Psoas muscle (tissue), 8 donors: Measurements from ENCODE around the gene JUP. TPM values are rescaled to one million over a fixed set of nuclear protein-coding genes. Genes with fewer than 3 reads are reported as not detected.

Source experiments
- ATAC-seq, 4 donors: fragments of 200-7000 bp; cut with Tn5 transposase; one replicate each; pipeline ENCODE4 v1.9.1; 2020; ENCODE audit warnings: moderate library complexity in 3 of 4, mild to moderate bottlenecking in 2 of 4
- DNase-seq, 2 donors: peaks; one replicate each; pipeline ENCODE4 v3.0.0-alpha.2; 2020
- H3K27ac ChIP-seq: fragments of 200-600 bp; one replicate; pipeline ENCODE4 v1.8.0; 2022
- H3K27me3 ChIP-seq, 3 donors: fragments of 200-600 bp in 1 of 3; one replicate each; pipeline versions ENCODE4 v1.6.1 to v1.8.0; 2013 to 2022; ENCODE audit warnings: low read length in 2 of 3, mild to moderate bottlenecking in 2 of 3, moderate library complexity in 1 of 3; ENCODE audit not compliant: insufficient read depth in 3 of 3
- H3K36me3 ChIP-seq, 2 donors: fragments of 200-600 bp in 1 of 2; one replicate each; pipeline versions ENCODE4 v1.6.1 to v1.8.0; 2013 to 2022; ENCODE audit warnings: low read depth in 1 of 2, mild to moderate bottlenecking in 1 of 2, moderate library complexity in 1 of 2; ENCODE audit not compliant: insufficient read depth in 1 of 2
- H3K4me1 ChIP-seq: fragments of 200-600 bp; one replicate; pipeline ENCODE4 v1.8.0; 2022
- H3K4me3 ChIP-seq: fragments of 200-600 bp; one replicate; pipeline ENCODE4 v1.8.0; 2022; ENCODE audit warnings: mild to moderate bottlenecking
- H3K9me3 ChIP-seq: fragments of 200-600 bp; one replicate; pipeline ENCODE4 v1.8.0; 2022
- WGBS, 3 donors: extraction: QIAGEN DNeasy Blood & Tissue Kit; methylation state at CpG; one replicate each; pipeline versions ENCODE4 v1.1.6 to v1.1.7; 2013; 5-methylcytosine and 5-hydroxymethylcytosine counted together
- intact Hi-C, 2 donors: fragments of 100-400 bp; cut with DNase I; formaldehyde crosslinking; loops; one replicate each; pipeline versions ENCODE4 v1.11.0 to v1.14.2; 2022
- polyA plus RNA-seq, 3 donors: library from polyadenylated mRNA; stranded (reverse); fragments of 200-250 nt; gene quantifications; one replicate each; pipeline ENCODE4 v1.2.3, GENCODE V29; 2013
- total RNA-seq, 4 donors: library from RNA; stranded (reverse); fragmentation: NEBNext Ultra II Directional in 2 of 4; extraction: Animal tissue kit (Norgen Biotek cat#: 25700) in 2 of 4; gene quantifications; one replicate each; pipeline versions ENCODE4 v1.2.1 to v1.2.4, GENCODE V29; 2021 to 2023
- TF ChIP-seq, protein P1 (sequence below): fragments of 200-600 bp; IDR thresholded peaks from one replicate; pipeline ENCODE4 v1.8.0; 2022; ENCODE audit warnings: antibody characterized with exemption
- donor health status: healthy with polysubstance abuse.
- donor health status: DM: no; HTN: no; CAD: no; lungs with moderate emphysema.
- donor health status: Bipolar disorder and iron deficiency.
- donor health status: healthy.
- donor health status: DM: yes; HTN: yes; CAD: no.
- donor health status: DM: no; HTN: no; CAD: no.
- donor health status: DM: no; HTN: no; CAD: no.
- donor health status: DM: yes; HTN: yes; CAD: no.

The JUP gene
- total and polyA plus RNA-seq, 7 donors = 9.4 to 55.0 (median 30.3) TPM

DNA sequence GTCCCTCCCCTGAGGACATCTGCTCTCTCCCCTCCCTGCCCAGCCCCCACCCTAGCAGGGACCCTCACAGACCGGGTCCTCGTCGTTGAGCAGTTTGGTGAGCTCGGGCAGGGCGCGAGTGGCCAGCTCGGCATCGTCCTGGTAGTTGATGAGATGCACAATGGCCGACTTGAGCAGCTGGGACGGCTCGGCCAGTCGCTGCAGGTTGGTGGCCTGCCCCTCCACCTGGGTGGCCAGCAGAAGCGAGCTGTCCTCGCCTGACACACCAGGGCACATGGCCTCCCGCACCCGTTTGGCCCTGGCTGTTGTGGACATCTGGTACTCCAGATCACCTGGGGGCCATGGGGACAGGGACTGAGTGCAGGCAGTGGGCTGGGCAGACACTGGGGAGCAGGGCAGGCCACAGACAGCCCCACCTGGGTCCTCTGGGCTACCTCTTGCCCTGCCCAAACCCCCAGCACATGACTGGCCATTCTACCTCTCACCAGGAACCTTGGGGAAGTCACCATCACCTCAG, 17.1 kb downstream of the JUP start:
- H3K4me3 ChIP-seq = no peak overlapping the region
- TF ChIP-seq, protein P1, sequence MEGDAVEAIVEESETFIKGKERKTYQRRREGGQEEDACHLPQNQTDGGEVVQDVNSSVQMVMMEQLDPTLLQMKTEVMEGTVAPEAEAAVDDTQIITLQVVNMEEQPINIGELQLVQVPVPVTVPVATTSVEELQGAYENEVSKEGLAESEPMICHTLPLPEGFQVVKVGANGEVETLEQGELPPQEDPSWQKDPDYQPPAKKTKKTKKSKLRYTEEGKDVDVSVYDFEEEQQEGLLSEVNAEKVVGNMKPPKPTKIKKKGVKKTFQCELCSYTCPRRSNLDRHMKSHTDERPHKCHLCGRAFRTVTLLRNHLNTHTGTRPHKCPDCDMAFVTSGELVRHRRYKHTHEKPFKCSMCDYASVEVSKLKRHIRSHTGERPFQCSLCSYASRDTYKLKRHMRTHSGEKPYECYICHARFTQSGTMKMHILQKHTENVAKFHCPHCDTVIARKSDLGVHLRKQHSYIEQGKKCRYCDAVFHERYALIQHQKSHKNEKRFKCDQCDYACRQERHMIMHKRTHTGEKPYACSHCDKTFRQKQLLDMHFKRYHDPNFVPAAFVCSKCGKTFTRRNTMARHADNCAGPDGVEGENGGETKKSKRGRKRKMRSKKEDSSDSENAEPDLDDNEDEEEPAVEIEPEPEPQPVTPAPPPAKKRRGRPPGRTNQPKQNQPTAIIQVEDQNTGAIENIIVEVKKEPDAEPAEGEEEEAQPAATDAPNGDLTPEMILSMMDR = no peak
- intact Hi-C loops = no loop called here
- no peaks in the 10 kb centered on the region for H3K27me3 ChIP-seq
- ATAC-seq (no peak), DNase-seq (no peak)
- 50 to 77% (median 58%) methylated on average over 16 of the region's 16 CpGs for WGBS, 3 donors
- H3K9me3 ChIP-seq = no peaks in the 10 kb centered on the region
- H3K27ac ChIP-seq = no peak overlapping the region
- peaks cover 3% of the 10 kb centered on the region for H3K4me1 ChIP-seq
- H3K36me3 ChIP-seq = peaks cover 0 to 77% of the 10 kb centered on the region in 2 donors

DNA sequence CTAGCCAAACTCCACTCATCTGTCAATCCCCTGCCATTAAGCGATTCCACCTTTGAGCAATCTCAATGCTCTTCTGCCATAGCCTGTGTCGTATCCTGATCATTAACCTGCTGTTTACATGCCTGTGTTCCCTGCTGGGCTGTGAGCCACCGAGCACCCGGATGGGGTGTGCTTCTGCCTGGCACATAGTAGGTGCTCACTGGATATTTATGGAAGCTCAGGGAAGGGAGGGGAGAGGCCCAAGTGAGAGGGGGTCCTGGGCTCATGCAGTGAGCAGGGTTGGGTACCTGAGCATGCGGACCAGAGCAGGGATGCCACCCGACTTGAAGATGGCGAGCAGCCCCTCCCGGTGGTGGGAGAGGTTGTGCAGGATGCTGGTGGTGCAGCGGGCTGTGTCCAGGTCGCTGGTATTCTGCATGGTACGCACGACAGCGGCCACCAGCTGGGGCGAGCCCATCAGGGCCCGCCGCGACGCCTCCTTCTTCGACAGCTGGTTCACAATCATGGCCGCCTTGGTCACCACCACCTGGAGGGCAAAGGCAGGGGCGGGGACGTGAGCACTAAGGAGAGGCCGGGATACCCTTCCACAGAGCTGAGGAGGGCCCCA, 17.7 kb downstream of the JUP start:
- 80 to 84% (median 82%) methylated on average over 17 to 23 of the region's 23 CpGs for WGBS, 3 donors
- Histone ChIP-seq H3K36me3 (peaks cover 0 to 83% of the 10 kb centered on the region in 2 donors), H3K27ac (no peak overlapping the region), H3K4me1 (peaks cover under 1% of the 10 kb centered on the region), H3K9me3 (no peaks in the 10 kb centered on the region), H3K27me3 (no peaks in the 10 kb centered on the region), H3K4me3 (no peak overlapping the region)
- TF ChIP-seq, protein P1 = no peak
- ATAC-seq = no peak
- no peak for DNase-seq
- intact Hi-C loops = no loop called here

DNA sequence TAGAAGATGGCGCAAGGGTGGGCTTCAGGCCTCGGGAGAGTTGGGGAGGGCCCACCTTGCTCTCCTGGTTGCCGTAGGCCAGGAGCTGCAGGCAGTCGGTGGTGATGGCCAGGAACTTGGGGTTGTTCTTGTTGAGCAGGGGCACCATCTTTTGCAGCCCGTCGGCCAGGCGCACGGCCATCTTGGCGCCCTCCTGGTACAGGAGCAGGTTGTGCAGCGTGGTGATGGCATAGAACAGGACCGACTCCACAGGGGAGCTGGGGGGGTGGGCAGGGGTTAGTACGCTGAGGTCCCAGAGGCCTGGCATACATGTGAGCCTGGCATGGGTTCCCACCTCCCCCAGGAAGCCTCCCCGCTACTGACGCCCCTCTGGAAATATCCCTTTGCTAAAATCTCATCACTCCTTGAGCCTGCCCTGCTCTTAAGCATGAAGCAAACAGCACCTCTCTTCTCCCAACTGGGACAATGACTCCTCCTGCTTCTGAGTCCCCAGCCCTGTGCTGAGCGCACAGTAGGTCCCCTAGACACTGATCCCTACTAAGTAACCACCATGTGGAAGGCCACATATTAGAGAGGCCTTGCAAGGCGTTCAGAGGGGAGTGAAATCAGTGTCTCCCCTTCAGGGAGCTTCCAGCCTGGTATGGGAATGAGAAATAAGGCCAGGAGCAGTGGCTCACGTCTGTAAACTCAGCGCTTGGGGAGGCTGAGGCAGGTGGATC, 19.0 kb downstream of the JUP start:
- H3K9me3 ChIP-seq = no peaks in the 10 kb centered on the region
- intact Hi-C loops = no loop called here
- no peak overlapping the region for H3K4me3 ChIP-seq
- no peak for ATAC-seq
- no peaks in the 10 kb centered on the region for H3K27me3 ChIP-seq
- no peaks in the 10 kb centered on the region for H3K4me1 ChIP-seq
- 88 to 95% (median 92%) methylated on average over 16 to 18 of the region's 18 CpGs for WGBS, 3 donors
- H3K27ac ChIP-seq = no peak overlapping the region
- DNase-seq = no peak
- H3K36me3 ChIP-seq = peaks cover 0 to 93% of the 10 kb centered on the region in 2 donors
- TF ChIP-seq, protein P1 = no peak

DNA sequence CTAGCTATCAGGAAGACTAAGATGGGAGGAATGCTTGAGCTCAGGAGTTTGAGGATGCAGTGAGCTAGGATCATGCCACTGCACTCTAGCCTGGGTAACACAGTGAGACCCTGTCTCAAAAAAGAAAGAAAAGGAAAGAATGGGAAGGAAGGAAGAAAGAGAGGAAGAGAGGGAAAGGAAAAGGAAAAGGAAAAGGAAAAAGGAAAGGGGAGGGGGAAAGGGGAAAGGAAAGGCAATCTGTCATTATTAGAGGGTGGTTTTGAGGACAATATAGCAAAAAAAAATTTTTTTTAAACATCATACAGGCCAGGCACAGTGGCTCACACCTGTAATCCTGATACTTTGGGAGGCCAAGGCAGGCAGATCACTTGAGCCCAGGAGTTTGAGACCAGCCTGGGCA, 20.4 kb downstream of the JUP start:
- no peak overlapping the region for H3K27ac ChIP-seq
- DNase-seq (no peak), ATAC-seq (no peak)
- H3K27me3 ChIP-seq = no peaks in the 10 kb centered on the region
- intact Hi-C loops = no loop called here
- H3K36me3 ChIP-seq = peaks cover 0 to 99% of the 10 kb centered on the region in 2 donors
- H3K4me3 ChIP-seq = no peak overlapping the region
- no peaks in the 10 kb centered on the region for H3K4me1 ChIP-seq
- no peaks in the 10 kb centered on the region for H3K9me3 ChIP-seq
- TF ChIP-seq, protein P1 = no peak
